ACC112 (cell line): ENCODE measurements around the gene HOXA6.
A peak's percentile ranks its signal among the peaks of the same experiment; 100 is the strongest.

ENCODE experiments used
- H2AFZ ChIP-seq: fragments of 200-600 bp; sonication (generic); one replicate; pipeline ENCODE4 v1.6.0; 2017; ENCODE audit warnings: antibody characterized with exemption, low read length; ENCODE audit not compliant: unreplicated experiment
- H3K27ac ChIP-seq: fragments of 200-600 bp; sonication (generic); 2 replicates; pipeline ENCODE4 v1.5.1; 2014; ENCODE audit warnings: low read depth, mild to moderate bottlenecking, antibody characterized with exemption, low read length, moderate library complexity
- H3K27me3 ChIP-seq: fragments of 200-600 bp; sonication (generic); 2 replicates; pipeline ENCODE4 v1.6.1; 2014; ENCODE audit warnings: mild to moderate bottlenecking, antibody characterized with exemption, low read length, moderate library complexity, mixed read lengths; ENCODE audit not compliant: insufficient read depth
- H3K36me3 ChIP-seq: fragments of 200-600 bp; sonication (generic); 2 replicates; pipeline ENCODE4 v1.6.1; 2016; ENCODE audit warnings: mild to moderate bottlenecking, antibody characterized with exemption, low read length, moderate library complexity, mixed read lengths; ENCODE audit not compliant: insufficient read depth
- H3K4me1 ChIP-seq: fragments of 200-600 bp; sonication (generic); one replicate; pipeline ENCODE4 v1.6.1; 2016; ENCODE audit warnings: low read length, mixed read lengths; ENCODE audit not compliant: insufficient read depth, unreplicated experiment, control insufficient read depth
- H3K4me3 ChIP-seq: fragments of 200-600 bp; sonication (generic); 2 replicates; pipeline ENCODE4 v1.5.1; 2014; ENCODE audit warnings: mild to moderate bottlenecking, low read depth, low read length
- H3K79me2 ChIP-seq: fragments of 200-600 bp; sonication (generic); one replicate; pipeline ENCODE4 v1.6.0; 2016; ENCODE audit warnings: low read length; ENCODE audit not compliant: control insufficient read depth, unreplicated experiment, insufficient read depth

The HOXA6 gene

GRCh38 chr7:27105301-27106031 lies 42.1 kb downstream of the HOXA6 start:
- Histone ChIP-seq H3K27ac (no peak overlapping the region), H3K4me1 (no peaks in the 10 kb centered on the region), H2AFZ (no peak overlapping the region), H3K36me3 (no peaks in the 10 kb centered on the region), H3K27me3 (peaks cover 100% of the 10 kb centered on the region), H3K79me2 (no peaks in the 10 kb centered on the region), H3K4me3 (no peak overlapping the region)

- H3K4me1 ChIP-seq: no peaks in the 10 kb centered on the region
- H2AFZ ChIP-seq: no peak overlapping the region
- no peak overlapping the region for H3K27ac ChIP-seq
- H3K4me3 ChIP-seq: no peak overlapping the region
- H3K36me3 ChIP-seq: no peaks in the 10 kb centered on the region
- H3K27me3 ChIP-seq: peaks cover 100% of the 10 kb centered on the region
- H3K79me2 ChIP-seq: no peaks in the 10 kb centered on the region
These were observed 43.1 kb downstream of the HOXA6 start for GRCh38 chr7:27104341-27105058.

- no peaks in the 10 kb centered on the region for H3K36me3 ChIP-seq
- peak overlapping the region; percentile 32; the same call in 1 of the 2 replicates for H3K4me3 ChIP-seq
- H3K79me2 ChIP-seq: no peaks in the 10 kb centered on the region
- no peak overlapping the region for H2AFZ ChIP-seq
- no peaks in the 10 kb centered on the region for H3K4me1 ChIP-seq
- H3K27ac ChIP-seq: no peak overlapping the region
- H3K27me3 ChIP-seq: peaks cover 100% of the 10 kb centered on the region
These were observed 43.9 kb downstream of the HOXA6 start for GRCh38 chr7:27103489-27104226.

- no peaks in the 10 kb centered on the region for H3K79me2 ChIP-seq
- peak within 1 kb of the TSS; percentile 32; the same call in 1 of the 2 replicates for H3K4me3 ChIP-seq
- H2AFZ ChIP-seq: no peak within 1 kb of the TSS
- peaks cover 100% of the 10 kb centered on the region for H3K27me3 ChIP-seq
- H3K36me3 ChIP-seq: no peaks in the 10 kb centered on the region
- H3K4me1 ChIP-seq: peaks cover 3% of the 10 kb centered on the region
- no peak within 1 kb of the TSS for H3K27ac ChIP-seq
These were observed 44.8 kb downstream of the HOXA6 start, which contains the start of gene HOXA2 for GRCh38 chr7:27102581-27103442. HOXA2 (minus strand) TSS chr7:27102683; CDS start chr7:27102500, 183 bp downstream.

GRCh38 chr7:27101957-27102580 lies 45.5 kb downstream of the HOXA6 start:
- no peak overlapping the region for H2AFZ ChIP-seq
- H3K27ac ChIP-seq: no peak overlapping the region
- H3K36me3 ChIP-seq: no peaks in the 10 kb centered on the region
- H3K4me3 ChIP-seq: no peak overlapping the region
- no peaks in the 10 kb centered on the region for H3K79me2 ChIP-seq
- H3K27me3 ChIP-seq: peaks cover 100% of the 10 kb centered on the region
- peaks cover 9% of the 10 kb centered on the region for H3K4me1 ChIP-seq

- H2AFZ ChIP-seq: no peak overlapping the region
- H3K27ac ChIP-seq: no peak overlapping the region
- H3K36me3 ChIP-seq: no peaks in the 10 kb centered on the region
- H3K27me3 ChIP-seq: peaks cover 100% of the 10 kb centered on the region
- peaks cover 10% of the 10 kb centered on the region for H3K4me1 ChIP-seq
- no peaks in the 10 kb centered on the region for H3K79me2 ChIP-seq
- no peak overlapping the region for H3K4me3 ChIP-seq
These were observed 46.2 kb downstream of the HOXA6 start for GRCh38 chr7:27101171-27101956.

GRCh38 chr7:27100694-27101170 lies 46.8 kb downstream of the HOXA6 start:
- Histone ChIP-seq H3K27me3 (peaks cover 99% of the 10 kb centered on the region), H3K4me3 (no peak overlapping the region)

GRCh38 chr7:27099453-27100370 lies 47.9 kb downstream of the HOXA6 start:
- Histone ChIP-seq H3K27me3 (peaks cover 99% of the 10 kb centered on the region), H3K4me3 (no peak overlapping the region), H3K4me1 (peaks cover 10% of the 10 kb centered on the region), H3K79me2 (no peaks in the 10 kb centered on the region), H2AFZ (no peak overlapping the region), H3K27ac (no peak overlapping the region), H3K36me3 (no peaks in the 10 kb centered on the region)

More at GRCh38 chr7:27100694-27101170, 46.8 kb downstream of the HOXA6 start:
- Histone ChIP-seq H2AFZ (no peak overlapping the region), H3K36me3 (no peaks in the 10 kb centered on the region), H3K4me1 (peaks cover 10% of the 10 kb centered on the region), H3K79me2 (no peaks in the 10 kb centered on the region), H3K27ac (no peak overlapping the region)
